Measurements from ENCODE around the gene ATP2B2.

Gene ATP2B2

DNA sequence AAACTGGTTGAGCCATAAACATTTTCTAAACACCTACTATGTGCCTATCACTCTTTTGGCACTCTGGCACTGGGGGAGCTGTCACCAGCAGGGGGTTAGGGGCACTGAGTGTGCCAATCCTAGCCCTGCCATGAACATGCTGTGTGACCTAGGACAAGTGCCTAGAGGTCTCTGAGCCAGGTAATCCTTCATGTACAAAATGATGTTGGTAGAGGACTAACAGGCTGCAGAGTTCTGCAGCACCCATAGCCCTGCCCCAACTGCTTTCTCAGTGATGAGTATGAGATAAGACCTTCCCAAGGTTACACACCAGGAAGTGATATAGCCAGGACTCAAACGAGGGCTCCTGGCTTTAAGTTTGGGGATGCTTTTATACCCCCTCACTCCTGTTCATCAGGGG lies 99.6 kb downstream of the ATP2B2 start:
- H3K4ac ChIP-seq (ENCODE audit: low read depth, low read length) = no peak overlapping the region
- no peak overlapping the region for H3K4me2 ChIP-seq (ENCODE audit: low read length)
- H3K14ac ChIP-seq (ENCODE audit: low read length) = no peak overlapping the region
- no peaks in the 10 kb centered on the region for H3K4me1 ChIP-seq (ENCODE audit: control insufficient read depth in 1 of 2, insufficient read depth in 2 of 2, low read length in 2 of 2)
- H3K23ac ChIP-seq (ENCODE audit: low read length) = no peak overlapping the region
- no peak overlapping the region for H4K12ac ChIP-seq (ENCODE audit: low read depth, low read length)
- no peak overlapping the region for H3K9ac ChIP-seq (ENCODE audit: low read length)
- H3K27me3 ChIP-seq (ENCODE audit: insufficient read depth, low read length) = no peaks in the 10 kb centered on the region
- no CpG with 5 or more reads among the region's 1 CpG for WGBS (ENCODE audit: extremely low coverage, insufficient coverage, insufficient read length)
- no peak overlapping the region for H3K4me3 ChIP-seq (ENCODE audit: low read depth, low read length)
- DNase-seq = no peak
- H2AFZ ChIP-seq (ENCODE audit: insufficient read depth, low read length, poor library complexity) = no peak overlapping the region
- H2BK5ac ChIP-seq (ENCODE audit: low read depth, low read length, poor library complexity) = no peak overlapping the region
- no peaks in the 10 kb centered on the region for H3K36me3 ChIP-seq (ENCODE audit: control insufficient read depth in 1 of 2, insufficient read depth in 2 of 2, low read length in 2 of 2)
- H3K27ac ChIP-seq (ENCODE audit: low read depth, low read length) = no peak overlapping the region
- no peak overlapping the region for H4K91ac ChIP-seq (ENCODE audit: low read depth, low read length)
- no peaks in the 10 kb centered on the region for H3K9me3 ChIP-seq (ENCODE audit: insufficient read depth, low read depth, low read length)
- H2BK120ac ChIP-seq (ENCODE audit: insufficient read depth, low read length, poor library complexity) = no peak overlapping the region
- H3K79me2 ChIP-seq (ENCODE audit: control insufficient read depth, insufficient read depth, low read length, poor library complexity) = no peaks in the 10 kb centered on the region
- H2BK12ac ChIP-seq (ENCODE audit: low read length) = no peak overlapping the region
- no peaks in the 10 kb centered on the region for H3K79me1 ChIP-seq (ENCODE audit: low read length)
- H4K8ac ChIP-seq (ENCODE audit: low read depth, low read length) = no peak overlapping the region
- H3K18ac ChIP-seq (ENCODE audit: low read length) = no peak overlapping the region
- no peak overlapping the region for H2AK5ac ChIP-seq (ENCODE audit: low read length)

DNA sequence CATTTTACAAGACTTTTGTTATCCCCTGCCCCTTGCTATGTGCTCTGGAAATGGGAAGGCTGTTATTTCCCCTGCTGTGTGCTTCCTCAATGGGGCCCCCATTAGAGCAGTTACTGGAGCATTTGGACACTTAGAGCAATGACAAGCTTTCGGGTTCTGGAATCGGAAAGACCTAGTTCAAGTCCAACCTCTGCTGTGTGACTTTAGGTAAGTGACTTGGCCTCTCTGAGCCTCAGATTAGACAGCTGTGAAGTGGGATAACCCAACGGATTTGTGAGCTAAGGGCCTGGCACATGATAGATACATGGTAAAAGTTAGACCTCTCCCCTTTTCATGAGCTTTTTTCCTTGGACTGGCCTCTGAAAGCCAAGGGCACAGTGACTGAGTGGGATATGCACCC lies 100.5 kb downstream of the ATP2B2 start:
- Histone ChIP-seq H2AFZ (ENCODE audit: insufficient read depth, low read length, poor library complexity) (no peak overlapping the region), H3K9ac (ENCODE audit: low read length) (no peak overlapping the region), H3K36me3 (ENCODE audit: control insufficient read depth in 1 of 2, insufficient read depth in 2 of 2, low read length in 2 of 2) (no peaks in the 10 kb centered on the region), H3K14ac (ENCODE audit: low read length) (no peak overlapping the region), H3K27me3 (ENCODE audit: insufficient read depth, low read length) (no peaks in the 10 kb centered on the region), H3K18ac (ENCODE audit: low read length) (no peak overlapping the region), H2BK120ac (ENCODE audit: insufficient read depth, low read length, poor library complexity) (no peak overlapping the region), H4K12ac (ENCODE audit: low read depth, low read length) (no peak overlapping the region), H3K4ac (ENCODE audit: low read depth, low read length) (no peak overlapping the region), H3K79me2 (ENCODE audit: control insufficient read depth, insufficient read depth, low read length, poor library complexity) (no peaks in the 10 kb centered on the region), H3K27ac (ENCODE audit: low read depth, low read length) (no peak overlapping the region), H2AK5ac (ENCODE audit: low read length) (no peak overlapping the region), H3K4me3 (ENCODE audit: low read depth, low read length) (no peak overlapping the region), H4K8ac (ENCODE audit: low read depth, low read length) (no peak overlapping the region), H3K79me1 (ENCODE audit: low read length) (no peaks in the 10 kb centered on the region), H2BK12ac (ENCODE audit: low read length) (no peak overlapping the region), H2BK5ac (ENCODE audit: low read depth, low read length, poor library complexity) (no peak overlapping the region), H3K9me3 (ENCODE audit: insufficient read depth, low read depth, low read length) (no peaks in the 10 kb centered on the region), H3K4me2 (ENCODE audit: low read length) (no peak overlapping the region), H3K4me1 (ENCODE audit: control insufficient read depth in 1 of 2, insufficient read depth in 2 of 2, low read length in 2 of 2) (no peaks in the 10 kb centered on the region), H4K91ac (ENCODE audit: low read depth, low read length) (no peak overlapping the region), H3K23ac (ENCODE audit: low read length) (no peak overlapping the region)
- DNase-seq = no peak
- WGBS (ENCODE audit: extremely low coverage, insufficient coverage, insufficient read length) = no CpG with 5 or more reads among the region's 3 CpGs

DNA sequence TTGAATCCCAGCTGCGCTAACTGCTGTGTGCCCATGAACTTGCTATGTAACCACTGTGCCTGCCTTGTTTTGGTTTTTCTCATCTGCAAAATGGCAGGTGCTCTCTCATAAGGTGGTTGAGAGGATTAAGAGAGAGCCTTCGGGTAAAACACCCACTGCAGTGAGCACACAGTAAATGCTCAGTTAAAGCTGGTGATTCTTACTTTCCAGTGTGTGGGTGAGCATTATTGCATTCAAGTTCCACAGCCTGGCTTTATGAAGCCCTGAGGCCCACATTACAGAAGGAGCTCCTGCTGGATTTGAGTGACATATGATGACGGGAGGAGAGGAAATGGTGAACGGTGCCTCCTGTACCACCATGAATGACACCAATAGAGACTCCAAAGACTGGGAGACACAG lies 101.0 kb downstream of the ATP2B2 start:
- no peak overlapping the region for H4K91ac ChIP-seq (ENCODE audit: low read depth, low read length)
- H2BK120ac ChIP-seq (ENCODE audit: insufficient read depth, low read length, poor library complexity) = no peak overlapping the region
- no peak overlapping the region for H2AFZ ChIP-seq (ENCODE audit: insufficient read depth, low read length, poor library complexity)
- H3K4me1 ChIP-seq (ENCODE audit: control insufficient read depth in 1 of 2, insufficient read depth in 2 of 2, low read length in 2 of 2) = no peaks in the 10 kb centered on the region
- H3K14ac ChIP-seq (ENCODE audit: low read length) = no peak overlapping the region
- H2BK12ac ChIP-seq (ENCODE audit: low read length) = no peak overlapping the region
- no peak overlapping the region for H2AK5ac ChIP-seq (ENCODE audit: low read length)
- H3K36me3 ChIP-seq (ENCODE audit: control insufficient read depth in 1 of 2, insufficient read depth in 2 of 2, low read length in 2 of 2) = no peaks in the 10 kb centered on the region
- no peak overlapping the region for H3K4me2 ChIP-seq (ENCODE audit: low read length)
- no peak overlapping the region for H4K8ac ChIP-seq (ENCODE audit: low read depth, low read length)
- H3K23ac ChIP-seq (ENCODE audit: low read length) = no peak overlapping the region
- H3K9ac ChIP-seq (ENCODE audit: low read length) = no peak overlapping the region
- no peak overlapping the region for H4K12ac ChIP-seq (ENCODE audit: low read depth, low read length)
- no peaks in the 10 kb centered on the region for H3K9me3 ChIP-seq (ENCODE audit: insufficient read depth, low read depth, low read length)
- H3K79me2 ChIP-seq (ENCODE audit: control insufficient read depth, insufficient read depth, low read length, poor library complexity) = no peaks in the 10 kb centered on the region
- no peak overlapping the region for H3K4me3 ChIP-seq (ENCODE audit: low read depth, low read length)
- no peaks in the 10 kb centered on the region for H3K27me3 ChIP-seq (ENCODE audit: insufficient read depth, low read length)
- no peaks in the 10 kb centered on the region for H3K79me1 ChIP-seq (ENCODE audit: low read length)
- H3K4ac ChIP-seq (ENCODE audit: low read depth, low read length) = no peak overlapping the region
- H3K27ac ChIP-seq (ENCODE audit: low read depth, low read length) = no peak overlapping the region
- H3K18ac ChIP-seq (ENCODE audit: low read length) = no peak overlapping the region
- no peak overlapping the region for H2BK5ac ChIP-seq (ENCODE audit: low read depth, low read length, poor library complexity)
- no peak for DNase-seq
- WGBS (ENCODE audit: extremely low coverage, insufficient coverage, insufficient read length) = no CpG with 5 or more reads among the region's 4 CpGs

DNA sequence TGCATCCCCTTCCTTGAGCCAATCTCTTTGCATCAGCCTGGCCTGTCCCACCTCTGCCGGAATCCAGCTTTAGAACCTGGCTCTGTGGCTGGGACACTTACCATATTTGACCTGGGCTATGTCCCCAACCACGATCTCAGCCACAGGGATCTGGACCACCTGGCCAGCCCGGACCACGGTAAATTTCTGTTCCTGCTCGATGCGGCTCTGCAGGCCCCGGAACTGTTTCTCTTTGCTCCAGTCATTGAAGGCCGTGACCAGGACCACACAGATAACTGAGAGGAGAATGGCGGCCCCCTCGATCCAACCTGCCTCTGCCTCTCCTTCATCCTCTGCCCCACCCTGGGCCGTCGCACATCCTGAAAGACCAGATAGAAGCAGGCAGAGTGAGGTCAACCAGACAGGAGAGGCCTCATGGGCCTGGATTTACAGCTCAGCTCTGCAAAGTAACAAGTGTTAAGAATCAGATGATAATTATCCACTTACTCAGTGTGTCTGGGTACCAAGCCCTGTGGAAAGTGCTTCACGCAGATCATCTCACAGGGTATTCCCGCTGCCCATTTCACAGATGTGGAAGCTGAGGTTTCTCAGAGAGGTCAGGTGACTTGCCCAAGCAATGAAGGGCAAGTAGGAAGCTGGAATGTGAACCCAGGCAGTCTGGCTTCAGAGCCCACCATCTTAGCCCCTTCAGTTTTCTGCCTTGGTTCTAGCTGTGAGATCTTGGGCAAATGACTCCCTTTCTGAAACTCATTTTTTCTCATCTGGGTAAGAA lies 103.2 kb downstream of the ATP2B2 start:
- no CpG with 5 or more reads among the region's 14 CpGs for WGBS (ENCODE audit: extremely low coverage, insufficient coverage, insufficient read length)
- Histone ChIP-seq H3K18ac (ENCODE audit: low read length) (no peak overlapping the region), H4K8ac (ENCODE audit: low read depth, low read length) (no peak overlapping the region)

More for the DNA sequence above, 103.2 kb downstream of the ATP2B2 start:
- no peak overlapping the region for H4K91ac ChIP-seq (ENCODE audit: low read depth, low read length)
- no peak overlapping the region for H2BK12ac ChIP-seq (ENCODE audit: low read length)
- H3K27ac ChIP-seq (ENCODE audit: low read depth, low read length) = no peak overlapping the region
- no peak overlapping the region for H2BK120ac ChIP-seq (ENCODE audit: insufficient read depth, low read length, poor library complexity)
- H3K27me3 ChIP-seq (ENCODE audit: insufficient read depth, low read length) = no peaks in the 10 kb centered on the region
- DNase-seq = no peak
- no peak overlapping the region for H2AFZ ChIP-seq (ENCODE audit: insufficient read depth, low read length, poor library complexity)
- no peak overlapping the region for H3K4me2 ChIP-seq (ENCODE audit: low read length)
- H3K4ac ChIP-seq (ENCODE audit: low read depth, low read length) = no peak overlapping the region
- no peak overlapping the region for H2AK5ac ChIP-seq (ENCODE audit: low read length)
- no peak overlapping the region for H3K9ac ChIP-seq (ENCODE audit: low read length)
- no peak overlapping the region for H4K12ac ChIP-seq (ENCODE audit: low read depth, low read length)
- H3K14ac ChIP-seq (ENCODE audit: low read length) = no peak overlapping the region
- H3K79me2 ChIP-seq (ENCODE audit: control insufficient read depth, insufficient read depth, low read length, poor library complexity) = no peaks in the 10 kb centered on the region
- H3K4me3 ChIP-seq (ENCODE audit: low read depth, low read length) = no peak overlapping the region
- peaks cover 2% of the 10 kb centered on the region for H3K9me3 ChIP-seq (ENCODE audit: insufficient read depth, low read depth, low read length)
- no peaks in the 10 kb centered on the region for H3K36me3 ChIP-seq (ENCODE audit: control insufficient read depth in 1 of 2, insufficient read depth in 2 of 2, low read length in 2 of 2)
- H3K4me1 ChIP-seq (ENCODE audit: control insufficient read depth in 1 of 2, insufficient read depth in 2 of 2, low read length in 2 of 2) = no peaks in the 10 kb centered on the region
- H3K79me1 ChIP-seq (ENCODE audit: low read length) = no peaks in the 10 kb centered on the region
- H3K23ac ChIP-seq (ENCODE audit: low read length) = no peak overlapping the region
- H2BK5ac ChIP-seq (ENCODE audit: low read depth, low read length, poor library complexity) = no peak overlapping the region
